Skeletal muscle tissue (tissue), 4 donors: ENCODE measurements around the gene CCER1. TPM values are rescaled to one million over a fixed set of nuclear protein-coding genes. Genes with fewer than 3 reads are reported as not detected.
"Not testable (repeated sequence)": the region's sequence is repeated elsewhere in the genome, so short reads cannot be mapped to it uniquely, and the experiment has no call there.

ENCODE experiments used
- H3K27ac ChIP-seq: one replicate; pipeline ENCODE4 v1.7.0; 2013; ENCODE audit warnings: mild to moderate bottlenecking, low read depth, low read length, inconsistent platforms
- H3K27me3 ChIP-seq, 3 donors: one replicate each; pipeline ENCODE4 v1.7.0; 2013; ENCODE audit warnings: low read length in 3 of 3; ENCODE audit not compliant: control insufficient read depth in 3 of 3, insufficient read depth in 3 of 3
- H3K36me3 ChIP-seq, 3 donors: one replicate each; pipeline ENCODE4 v1.7.0; 2013; ENCODE audit warnings: low read length in 3 of 3; ENCODE audit not compliant: control insufficient read depth in 3 of 3, insufficient read depth in 3 of 3
- H3K4me1 ChIP-seq, 3 donors: one replicate each; pipeline ENCODE4 v1.7.0; 2013; ENCODE audit warnings: low read length in 3 of 3, mild to moderate bottlenecking in 3 of 3; ENCODE audit not compliant: control insufficient read depth in 3 of 3, insufficient read depth in 3 of 3
- H3K4me3 ChIP-seq, 3 donors: one replicate each; pipeline ENCODE4 v1.7.0; 2013; ENCODE audit warnings: low read length in 3 of 3
- H3K9ac ChIP-seq, 3 donors: one replicate each; pipeline ENCODE4 v1.7.0; 2013; ENCODE audit warnings: low read length in 3 of 3, mild to moderate bottlenecking in 3 of 3, moderate library complexity in 2 of 3, low read depth in 1 of 3
- H3K9me3 ChIP-seq, 3 donors: one replicate each; pipeline ENCODE4 v1.7.0; 2013; ENCODE audit warnings: low read length in 3 of 3; ENCODE audit not compliant: control insufficient read depth in 3 of 3
- total RNA-seq: library from RNA; depleted of rRNA; stranded (reverse); fragments of >200 nt; gene quantifications from one replicate; pipeline ENCODE4 v1.2.3, GENCODE V29; 2014
- donor health status: Osteomylitis.

Gene CCER1
- total RNA-seq, 1 donor from 2014 or later, result not detected

DNA sequence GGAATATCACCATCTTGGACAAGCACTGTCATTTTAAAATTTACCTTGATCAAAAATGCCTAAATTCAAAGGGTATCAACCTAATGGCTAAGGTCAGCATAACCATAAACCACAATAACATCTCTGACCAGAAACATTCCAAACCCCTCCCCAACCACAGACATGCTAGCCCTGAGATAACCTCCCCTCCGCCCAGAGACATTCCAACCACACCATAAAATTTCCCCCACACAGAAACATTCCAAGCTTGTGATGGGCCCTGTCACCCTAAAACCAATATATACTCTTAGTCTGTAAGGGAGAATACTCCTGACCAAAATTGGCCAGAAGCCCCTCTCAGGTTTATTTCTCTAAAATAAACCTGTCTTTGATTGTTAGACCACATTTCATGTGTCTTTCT, 32.1 kb upstream of the CCER1 start:
- H3K9ac ChIP-seq, result no peak overlapping the region

DNA sequence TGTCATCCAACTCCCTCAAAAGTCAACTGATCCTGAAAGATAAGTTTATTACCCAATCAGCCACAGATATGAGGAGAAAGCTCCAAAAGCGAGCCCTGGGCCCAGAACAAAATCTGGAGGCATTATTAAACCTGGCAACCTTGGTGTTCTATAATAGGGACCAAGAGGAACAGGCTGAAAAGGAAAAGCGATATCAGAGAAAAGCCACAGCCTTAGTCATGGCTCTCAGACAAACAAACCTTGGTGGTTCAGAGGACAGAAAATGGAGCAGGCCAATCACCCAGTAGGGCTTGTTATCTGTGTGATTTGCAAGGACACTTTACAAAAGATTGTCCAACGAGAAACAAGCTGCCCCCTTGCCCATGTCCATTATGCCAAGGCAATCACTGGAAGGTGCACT, 30.4 kb upstream of the CCER1 start:
- H3K9me3 ChIP-seq, H3K36me3 ChIP-seq, H3K4me3 ChIP-seq, H3K27me3 ChIP-seq, H3K4me1 ChIP-seq, H3K27ac ChIP-seq, H3K9ac ChIP-seq: not testable (repeated sequence)

More for the DNA sequence above, 32.1 kb upstream of the CCER1 start:
- Histone ChIP-seq H3K9me3 (no peaks in the 10 kb centered on the region), H3K4me3 (no peak overlapping the region), H3K27me3 (no peaks in the 10 kb centered on the region), H3K27ac (no peak overlapping the region), H3K36me3 (no peaks in the 10 kb centered on the region), H3K4me1 (no peaks in the 10 kb centered on the region)

DNA sequence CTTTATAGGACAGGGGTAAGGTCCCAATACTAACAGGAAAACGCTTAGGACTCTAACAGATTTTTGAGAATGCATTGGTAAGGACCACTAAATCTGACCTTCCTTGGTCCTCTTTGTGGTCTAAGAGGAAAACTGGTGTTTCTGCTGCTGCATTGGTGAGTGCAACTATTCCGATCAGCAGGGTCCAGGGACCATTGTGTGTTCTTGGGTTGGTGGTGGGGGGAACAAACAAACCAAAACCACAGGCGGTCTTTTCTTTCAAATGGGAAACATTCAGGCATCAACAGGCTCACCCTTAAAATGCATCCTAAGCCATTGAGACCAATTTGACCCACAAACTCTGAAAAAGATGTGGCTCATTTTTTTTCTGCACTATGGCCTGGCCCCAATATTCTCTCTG, 29.1 kb upstream of the CCER1 start:
- Histone ChIP-seq H3K9me3 (no peaks in the 10 kb centered on the region), H3K27me3 (no peaks in the 10 kb centered on the region), H3K27ac (no peak overlapping the region), H3K36me3 (no peaks in the 10 kb centered on the region), H3K4me1 (no peaks in the 10 kb centered on the region), H3K9ac (no peak overlapping the region), H3K4me3 (no peak overlapping the region)

DNA sequence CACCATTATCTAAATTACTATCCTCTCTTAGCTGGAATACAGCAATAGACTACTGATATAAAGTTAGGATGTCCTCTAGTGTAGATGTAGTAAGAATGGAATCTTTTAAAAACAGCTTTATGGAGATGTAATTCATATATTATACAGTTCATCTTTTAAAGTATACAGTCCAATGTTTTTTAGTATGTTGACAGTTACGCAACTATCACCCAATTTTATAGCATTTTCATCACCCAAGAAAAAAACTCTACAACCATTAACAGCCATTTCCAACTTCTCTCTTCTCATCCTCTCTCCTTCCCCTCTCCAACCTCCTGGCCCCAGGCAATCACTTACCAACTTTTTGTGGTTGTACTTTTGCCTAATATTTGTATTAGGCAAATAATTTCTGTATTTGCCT, 27.2 kb upstream of the CCER1 start:
- H3K9ac ChIP-seq, result no peak overlapping the region
- no peaks in the 10 kb centered on the region for H3K9me3 ChIP-seq
- H3K36me3 ChIP-seq, result no peaks in the 10 kb centered on the region
- H3K4me3 ChIP-seq, result no peak overlapping the region
- no peaks in the 10 kb centered on the region for H3K27me3 ChIP-seq
- H3K4me1 ChIP-seq, result no peaks in the 10 kb centered on the region
- H3K27ac ChIP-seq, result no peak overlapping the region

DNA sequence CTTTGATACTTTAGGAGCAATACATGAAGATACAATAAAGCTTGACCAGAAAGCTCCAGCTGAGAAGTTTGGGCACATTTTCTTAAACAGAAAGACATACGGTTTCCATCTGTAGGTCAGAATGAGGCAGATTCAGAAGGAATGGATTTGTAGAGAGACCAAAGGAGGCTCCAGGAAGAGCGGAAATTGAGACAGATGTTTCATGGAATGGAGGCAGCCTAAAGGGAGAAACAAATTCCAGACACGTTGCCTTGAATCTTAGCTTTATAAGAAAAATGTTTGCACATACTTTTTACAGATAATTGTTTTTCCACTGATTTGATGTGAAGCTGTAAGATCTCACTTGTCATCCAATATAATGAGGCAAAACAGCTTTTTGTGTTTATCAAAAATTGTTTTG, 25.0 kb upstream of the CCER1 start:
- no peaks in the 10 kb centered on the region for H3K27me3 ChIP-seq
- H3K9me3 ChIP-seq, result no peaks in the 10 kb centered on the region
- no peak overlapping the region for H3K9ac ChIP-seq
- no peak overlapping the region for H3K4me3 ChIP-seq
- no peak overlapping the region for H3K27ac ChIP-seq
- H3K4me1 ChIP-seq, result no peaks in the 10 kb centered on the region
- no peaks in the 10 kb centered on the region for H3K36me3 ChIP-seq

DNA sequence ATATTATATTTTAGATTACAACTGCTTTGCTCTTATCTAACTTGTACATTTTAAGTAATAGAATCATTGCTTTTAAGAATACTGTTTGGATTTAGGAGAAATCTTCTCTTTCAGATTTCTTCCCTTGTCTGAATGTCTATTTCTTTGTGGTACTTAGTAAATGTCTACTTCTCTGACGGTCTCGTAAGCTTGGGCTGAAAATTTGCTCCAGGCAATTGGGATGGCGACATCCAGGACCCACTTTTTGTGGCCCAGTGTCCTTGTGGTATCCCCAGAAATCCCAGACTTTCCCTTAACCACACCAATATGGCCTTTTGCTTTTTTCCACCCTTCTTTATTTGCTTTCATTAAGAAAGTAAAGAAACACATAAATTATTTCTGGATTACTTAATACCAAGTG, 24.0 kb upstream of the CCER1 start:
- no peak overlapping the region for H3K9ac ChIP-seq
- no peaks in the 10 kb centered on the region for H3K9me3 ChIP-seq
- no peak overlapping the region for H3K4me3 ChIP-seq
- H3K27me3 ChIP-seq, result no peaks in the 10 kb centered on the region
- H3K4me1 ChIP-seq, result no peaks in the 10 kb centered on the region
- H3K27ac ChIP-seq, result no peak overlapping the region
- no peaks in the 10 kb centered on the region for H3K36me3 ChIP-seq

DNA sequence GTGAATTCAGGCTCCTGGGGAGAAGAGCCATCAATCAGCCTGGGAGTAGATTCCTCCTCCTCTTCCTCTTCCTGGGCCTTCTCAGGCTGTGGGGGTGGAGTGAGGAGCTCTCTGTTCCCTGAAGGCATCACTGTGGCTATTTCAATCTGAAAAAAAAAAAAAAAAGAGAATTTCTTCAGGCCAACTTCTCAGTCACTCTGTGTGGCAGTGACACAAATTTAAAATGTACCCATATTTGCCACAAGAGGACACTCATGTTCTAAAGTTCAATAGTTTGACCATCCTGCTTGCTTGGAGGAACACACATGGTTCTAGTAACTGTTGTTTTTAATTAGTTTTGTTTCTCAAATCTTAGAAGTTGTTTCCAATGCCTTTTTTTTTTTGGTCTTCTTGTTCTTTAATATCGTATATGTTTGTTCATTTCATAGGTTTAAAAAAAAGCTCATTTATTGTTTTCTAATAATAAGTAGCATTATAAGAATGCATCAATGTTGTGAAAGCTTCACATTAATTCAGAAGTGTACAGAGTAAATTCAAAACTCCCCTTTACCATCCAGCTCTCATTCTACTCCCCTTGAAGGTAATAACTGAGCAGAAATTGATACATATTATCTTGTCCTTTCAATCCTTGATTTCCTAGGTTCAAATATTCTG, 23.3 kb upstream of the CCER1 start:
- no peaks in the 10 kb centered on the region for H3K36me3 ChIP-seq
- no peaks in the 10 kb centered on the region for H3K4me1 ChIP-seq
- H3K4me3 ChIP-seq, result no peak overlapping the region
- H3K27ac ChIP-seq, result no peak overlapping the region
- H3K9ac ChIP-seq, result no peak overlapping the region
- no peaks in the 10 kb centered on the region for H3K9me3 ChIP-seq
- no peaks in the 10 kb centered on the region for H3K27me3 ChIP-seq

DNA sequence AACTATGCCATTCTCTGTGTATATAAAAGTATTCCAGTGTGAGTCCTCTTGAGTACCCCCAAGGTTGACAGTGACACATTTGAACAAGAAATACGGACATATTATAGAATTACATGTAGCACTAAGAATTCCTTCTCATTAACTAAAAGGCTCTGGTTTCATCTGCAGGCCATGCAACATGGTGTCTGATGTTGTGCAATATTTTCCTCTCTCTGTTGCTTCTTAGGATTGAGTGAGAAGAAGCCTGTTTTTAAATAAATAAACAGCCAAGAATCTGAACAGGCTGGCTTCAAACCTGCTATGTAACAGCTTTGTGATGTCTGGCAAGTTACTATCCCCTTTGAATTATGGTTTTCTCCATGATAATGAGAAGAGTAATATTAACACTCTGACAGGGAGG, 22.2 kb upstream of the CCER1 start:
- H3K27ac ChIP-seq, result no peak overlapping the region
- no peak overlapping the region for H3K4me3 ChIP-seq
- no peaks in the 10 kb centered on the region for H3K27me3 ChIP-seq
- no peaks in the 10 kb centered on the region for H3K9me3 ChIP-seq
- no peak overlapping the region for H3K9ac ChIP-seq
- H3K36me3 ChIP-seq, result no peaks in the 10 kb centered on the region
- H3K4me1 ChIP-seq, result no peaks in the 10 kb centered on the region

DNA sequence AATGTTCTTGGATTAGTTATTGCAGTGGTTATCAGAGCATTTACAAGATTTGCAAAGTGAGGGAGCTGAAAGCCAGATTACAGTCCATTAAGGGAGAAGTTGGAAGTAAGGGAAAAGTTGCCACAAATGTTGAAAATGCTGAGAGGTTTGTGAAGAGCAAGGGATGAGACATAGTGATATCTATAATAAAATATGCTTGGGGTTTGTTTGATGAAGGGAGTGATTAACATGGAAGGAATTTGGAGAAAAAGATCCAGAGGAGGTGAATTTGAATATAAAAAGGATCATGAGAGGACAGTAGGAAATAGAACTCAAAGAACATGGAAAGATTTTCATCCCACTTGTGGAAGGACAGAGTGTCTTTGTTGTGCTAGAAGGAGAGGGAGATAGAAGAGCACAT, 19.3 kb upstream of the CCER1 start:
- Histone ChIP-seq H3K27me3 (no peaks in the 10 kb centered on the region), H3K36me3 (no peaks in the 10 kb centered on the region), H3K4me1 (no peaks in the 10 kb centered on the region), H3K9me3 (no peaks in the 10 kb centered on the region), H3K9ac (no peak overlapping the region), H3K27ac (no peak overlapping the region), H3K4me3 (no peak overlapping the region)

DNA sequence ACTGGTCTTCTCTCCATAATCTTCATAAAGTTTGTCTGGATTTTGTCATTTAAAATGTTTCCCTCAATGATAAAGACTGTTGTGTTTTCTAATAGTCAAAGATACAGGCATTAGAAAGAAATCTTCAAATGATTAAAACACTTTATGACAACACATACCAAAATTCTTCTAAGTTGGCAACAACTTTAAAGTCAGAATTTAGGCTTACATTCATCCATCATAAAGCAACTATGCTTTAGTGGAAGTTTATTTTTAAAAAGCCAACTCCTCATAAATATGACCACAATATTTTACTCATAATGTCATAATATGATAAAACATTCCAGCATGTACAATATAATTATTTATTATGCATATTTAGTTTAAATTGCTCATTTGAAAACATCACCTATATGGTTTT, 17.2 kb upstream of the CCER1 start:
- no peak overlapping the region for H3K4me3 ChIP-seq

DNA sequence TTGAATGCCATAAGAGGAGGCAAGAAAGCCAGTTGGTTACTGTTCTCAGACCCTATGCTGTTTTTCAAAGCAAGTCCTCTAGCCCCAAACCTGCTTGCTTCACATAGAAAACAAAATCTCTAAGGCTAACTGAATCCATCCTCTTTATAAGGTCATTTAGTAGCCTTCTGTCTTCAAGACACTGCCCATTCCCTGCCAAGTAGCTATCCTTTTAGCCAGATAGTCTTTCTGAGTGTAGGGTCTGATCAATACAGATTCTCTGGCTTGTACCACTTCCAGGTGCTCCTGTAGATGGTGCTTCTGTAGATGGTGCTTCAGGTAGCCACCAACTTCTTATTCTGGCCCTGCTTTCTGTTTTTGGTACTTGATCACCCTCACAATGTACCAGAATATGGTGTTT, 15.9 kb upstream of the CCER1 start:
- H3K9me3 ChIP-seq, result no peaks in the 10 kb centered on the region
- no peaks in the 10 kb centered on the region for H3K27me3 ChIP-seq
- no peaks in the 10 kb centered on the region for H3K4me1 ChIP-seq
- H3K27ac ChIP-seq, result no peak overlapping the region
- no peak overlapping the region for H3K4me3 ChIP-seq
- no peaks in the 10 kb centered on the region for H3K36me3 ChIP-seq
- no peak overlapping the region for H3K9ac ChIP-seq

More for the DNA sequence above, 17.2 kb upstream of the CCER1 start:
- Histone ChIP-seq H3K9ac (no peak overlapping the region), H3K4me1 (no peaks in the 10 kb centered on the region), H3K27me3 (no peaks in the 10 kb centered on the region), H3K27ac (no peak overlapping the region), H3K36me3 (no peaks in the 10 kb centered on the region), H3K9me3 (no peaks in the 10 kb centered on the region)
